Fibroblast of the aortic adventitia (primary cell): ENCODE measurements around the gene NR3C1. TPM values are rescaled to one million over a fixed set of nuclear protein-coding genes. Genes with fewer than 3 reads are reported as not detected.

Experiments
- DNase-seq: peaks from one replicate; pipeline ENCODE4 v3.0.0-alpha.2; 2010; ENCODE audit warnings: low read depth
- H3K4me3 ChIP-seq: 2 replicates; pipeline ENCODE4 v1.5.1; 2011; ENCODE audit warnings: low read depth, mild to moderate bottlenecking, control low read depth, low read length, moderate library complexity
- total RNA-seq: library from RNA; depleted of rRNA; stranded (reverse); fragments of >200 nt; gene quantifications from 2 replicates; pipeline ENCODE4 v1.2.3, GENCODE V29; 2012; ENCODE audit warnings: low replicate concordance
- TF ChIP-seq, protein P1 (sequence below): IDR thresholded peaks from 2 replicates; pipeline ENCODE4 v1.5.1; 2011; ENCODE audit warnings: mild to moderate bottlenecking, low read length, control low read depth, inconsistent platforms; ENCODE audit not compliant: insufficient read depth

NR3C1 gene
- total RNA-seq, 1 donor = 132 TPM

DNA sequence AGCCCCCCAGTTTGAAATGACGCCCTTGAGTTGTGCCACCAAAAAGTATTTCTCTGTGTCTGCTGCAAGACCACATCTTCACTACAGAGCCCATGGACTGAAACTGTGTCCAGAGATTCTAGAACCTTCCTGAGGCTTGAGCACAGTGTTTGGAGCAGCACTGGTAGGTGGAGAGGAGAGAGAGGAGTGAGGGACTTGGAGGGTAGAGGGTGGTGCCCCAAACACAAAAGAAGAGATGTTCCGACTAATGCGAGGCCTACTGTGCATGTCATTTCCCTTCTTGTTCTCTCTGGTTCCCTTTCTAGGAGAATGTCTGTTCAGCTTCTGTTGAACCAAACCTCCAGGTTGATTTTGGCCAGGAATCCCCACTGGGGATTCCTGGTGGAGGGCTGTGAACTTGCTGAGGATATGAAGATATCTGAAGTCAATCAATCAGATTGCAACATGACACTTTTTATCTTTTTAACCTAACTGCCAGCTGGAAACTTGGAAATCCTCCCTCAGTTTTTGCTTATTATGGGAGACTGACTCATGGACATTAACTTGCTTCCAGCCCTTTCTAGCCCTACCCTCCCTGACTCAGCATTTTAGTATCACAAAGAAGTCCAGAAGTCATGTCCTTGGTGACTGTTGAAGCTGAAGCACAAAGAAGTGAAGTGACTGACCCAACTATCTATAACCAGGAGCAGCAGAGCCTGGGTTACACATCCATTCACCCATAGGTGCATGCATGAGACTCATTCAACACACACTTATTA is 154.5 kb downstream of the NR3C1 start:
- peak; percentile 92 for DNase-seq
- TF ChIP-seq, protein P1, sequence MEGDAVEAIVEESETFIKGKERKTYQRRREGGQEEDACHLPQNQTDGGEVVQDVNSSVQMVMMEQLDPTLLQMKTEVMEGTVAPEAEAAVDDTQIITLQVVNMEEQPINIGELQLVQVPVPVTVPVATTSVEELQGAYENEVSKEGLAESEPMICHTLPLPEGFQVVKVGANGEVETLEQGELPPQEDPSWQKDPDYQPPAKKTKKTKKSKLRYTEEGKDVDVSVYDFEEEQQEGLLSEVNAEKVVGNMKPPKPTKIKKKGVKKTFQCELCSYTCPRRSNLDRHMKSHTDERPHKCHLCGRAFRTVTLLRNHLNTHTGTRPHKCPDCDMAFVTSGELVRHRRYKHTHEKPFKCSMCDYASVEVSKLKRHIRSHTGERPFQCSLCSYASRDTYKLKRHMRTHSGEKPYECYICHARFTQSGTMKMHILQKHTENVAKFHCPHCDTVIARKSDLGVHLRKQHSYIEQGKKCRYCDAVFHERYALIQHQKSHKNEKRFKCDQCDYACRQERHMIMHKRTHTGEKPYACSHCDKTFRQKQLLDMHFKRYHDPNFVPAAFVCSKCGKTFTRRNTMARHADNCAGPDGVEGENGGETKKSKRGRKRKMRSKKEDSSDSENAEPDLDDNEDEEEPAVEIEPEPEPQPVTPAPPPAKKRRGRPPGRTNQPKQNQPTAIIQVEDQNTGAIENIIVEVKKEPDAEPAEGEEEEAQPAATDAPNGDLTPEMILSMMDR = no peak

DNA sequence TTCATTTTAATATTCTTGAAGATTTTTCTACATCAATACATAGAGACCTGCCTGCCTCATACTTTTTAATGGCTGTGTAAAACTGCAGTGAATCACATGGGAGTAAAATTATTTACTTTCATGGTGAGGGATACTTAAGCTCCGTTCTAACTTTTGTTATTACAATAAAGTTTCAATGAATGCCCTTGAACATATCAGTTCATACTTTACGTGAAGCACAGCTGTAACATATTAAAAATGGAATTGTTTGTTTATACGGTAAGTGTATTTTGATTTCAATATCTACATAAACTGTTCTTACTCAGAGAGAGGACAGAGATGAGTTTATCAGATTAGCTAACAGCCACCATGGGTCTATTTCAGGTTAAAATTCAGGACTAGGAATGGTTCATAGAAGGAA is 155.1 kb downstream of the NR3C1 start:
- DNase-seq = no peak
- H3K4me3 ChIP-seq = no peak overlapping the region

More for the DNA sequence above, 154.5 kb downstream of the NR3C1 start:
- no peak overlapping the region for H3K4me3 ChIP-seq

DNA sequence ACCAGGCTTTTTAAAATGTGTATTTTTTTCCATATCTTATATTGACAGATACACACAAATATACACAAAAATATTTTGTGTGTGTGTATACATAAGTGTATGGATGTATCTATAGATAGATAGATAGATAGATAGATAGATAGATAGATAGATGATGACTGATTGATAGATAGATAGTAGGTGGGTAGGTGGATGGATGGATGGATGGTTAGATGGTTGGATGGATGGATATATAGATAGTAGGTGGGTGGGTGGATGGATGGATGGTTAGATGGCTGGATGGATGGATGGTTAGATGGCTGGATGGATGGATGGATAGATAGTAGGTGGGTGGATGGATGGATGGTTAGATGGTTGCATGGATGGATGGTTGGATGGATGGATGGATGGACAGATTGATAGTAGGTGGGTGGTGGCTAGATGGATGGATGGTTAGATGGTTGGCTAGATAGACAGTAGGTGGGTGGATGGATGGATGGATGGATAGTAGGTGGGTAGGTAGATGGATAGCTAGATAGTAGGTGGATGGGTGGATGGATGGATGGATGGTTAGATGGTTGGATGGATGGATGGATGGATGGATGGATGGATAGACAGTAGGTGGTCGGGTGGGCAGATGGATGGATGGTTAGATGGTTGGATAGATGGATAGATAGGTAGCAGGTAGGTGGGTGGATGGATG is 156.2 kb downstream of the NR3C1 start:
- TF ChIP-seq, protein P1 = no peak
- no peak overlapping the region for H3K4me3 ChIP-seq
- no peak for DNase-seq

More for the DNA sequence above, 155.1 kb downstream of the NR3C1 start:
- TF ChIP-seq, protein P1 = no peak

DNA sequence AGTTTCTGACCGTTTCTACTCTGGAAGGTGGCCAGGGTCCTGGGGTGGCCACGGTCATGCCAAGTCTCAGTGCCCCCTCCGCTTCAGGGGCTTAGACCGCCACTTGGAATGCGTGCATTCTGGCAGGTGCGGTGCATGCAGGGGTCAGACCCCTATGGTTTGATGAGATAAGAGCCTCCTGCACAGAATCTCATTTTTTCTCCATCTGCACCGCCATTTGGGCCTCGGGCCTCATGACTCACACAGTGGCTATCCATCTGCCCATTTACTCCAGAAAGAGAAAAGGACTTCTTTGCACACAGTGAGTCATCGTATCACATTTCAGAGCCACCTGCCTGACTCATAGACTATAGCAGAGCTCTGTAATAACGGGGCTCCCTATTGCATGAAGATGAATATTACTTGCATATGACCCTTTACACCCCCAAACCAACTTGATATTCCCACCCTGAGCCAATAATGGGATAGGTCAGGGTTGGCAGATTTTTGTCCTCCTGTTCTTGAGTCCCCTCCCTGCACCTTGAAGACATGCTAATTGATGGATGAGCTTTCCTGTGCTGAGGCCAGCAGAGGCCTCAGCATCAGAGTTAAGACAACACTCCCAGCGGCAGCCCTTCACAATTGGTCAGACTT is 157.4 kb downstream of the NR3C1 start:
- DNase-seq = peak; percentile 91
- H3K4me3 ChIP-seq = no peak overlapping the region
- TF ChIP-seq, protein P1 = no peak

DNA sequence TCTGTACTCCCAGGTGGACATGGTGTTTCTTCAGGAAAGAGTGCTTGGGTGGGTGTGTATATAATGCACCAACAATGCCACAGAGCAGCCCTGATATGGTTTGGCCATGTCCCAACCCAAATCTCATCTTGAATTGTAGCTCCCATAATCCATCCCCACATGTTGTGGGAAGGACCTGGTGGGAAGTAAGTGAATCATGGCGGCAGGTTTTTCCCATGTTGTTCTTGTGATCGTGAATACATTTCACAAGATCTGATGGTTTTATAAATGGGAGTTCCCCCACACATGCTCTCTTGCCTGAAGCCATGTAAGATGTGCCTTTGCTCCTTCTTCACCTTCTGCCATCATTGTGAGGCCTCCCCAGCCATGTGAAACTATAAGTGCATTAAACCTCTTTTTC is 158.5 kb downstream of the NR3C1 start:
- DNase-seq = no peak
- peak overlapping the region; percentile 15 for H3K4me3 ChIP-seq

DNA sequence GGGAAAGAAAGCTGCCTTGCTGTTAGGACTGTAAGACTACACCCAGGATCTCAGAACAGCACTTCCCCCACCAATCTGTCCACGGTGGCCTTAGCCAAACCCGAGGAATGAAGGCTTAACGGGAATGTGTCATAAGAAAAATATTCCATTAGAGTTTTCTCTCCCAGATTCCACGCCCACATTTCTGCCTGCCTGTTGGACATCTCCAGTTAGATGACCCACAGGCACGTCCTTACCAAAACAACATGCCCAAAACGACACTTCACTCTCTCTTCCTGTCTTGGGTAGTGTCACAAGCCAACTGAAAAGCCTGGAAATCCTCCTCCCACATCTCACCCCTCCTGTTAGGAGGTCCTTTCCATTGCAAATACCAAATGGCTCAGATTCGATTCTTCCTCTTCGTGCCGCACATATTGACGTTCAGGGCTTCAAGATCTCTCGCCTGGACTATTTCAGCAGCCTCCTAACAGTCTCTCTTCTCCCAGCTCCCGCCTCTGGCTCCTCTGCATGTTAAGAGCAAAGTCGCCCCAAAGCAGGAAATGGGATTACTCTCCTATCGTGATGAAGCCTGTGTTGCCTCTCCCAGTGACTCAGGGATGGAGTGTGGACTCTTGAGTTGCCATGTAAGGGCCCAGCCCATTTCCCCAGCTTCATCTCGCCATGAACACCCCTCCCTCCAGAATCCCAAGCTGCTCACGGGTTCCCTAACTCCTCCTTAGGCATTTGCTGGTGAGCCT is 159.3 kb downstream of the NR3C1 start:
- peak overlapping the region; percentile 53 for H3K4me3 ChIP-seq
- DNase-seq = peak; percentile 98
- TF ChIP-seq, protein P1 = no peak

More for the DNA sequence above, 158.5 kb downstream of the NR3C1 start:
- TF ChIP-seq, protein P1 = no peak
